ENCODE data around the gene FCHSD2.
"Not testable (repeated sequence)": the region's sequence is repeated elsewhere in the genome, so short reads cannot be mapped to it uniquely, and the experiment has no call there.

The FCHSD2 gene

GRCh38 chr11:73137262-73137943 is 4.7 kb downstream of the FCHSD2 start:
- Histone ChIP-seq H3K9me3 (ENCODE audit: control insufficient read depth in 2 of 2, low read length in 2 of 2) (no peaks in the 10 kb centered on the region), H3K9ac (ENCODE audit: low read length in 2 of 2) (no peak overlapping the region), H3K27me3 (ENCODE audit: control insufficient read depth in 1 of 2, insufficient read depth in 2 of 2, low read length in 2 of 2) (no peaks in the 10 kb centered on the region), H3K4me3 (ENCODE audit: low read length in 2 of 2) (no peak overlapping the region), H3K36me3 (ENCODE audit: control insufficient read depth in 2 of 2, insufficient read depth in 2 of 2, low read length in 2 of 2) (peaks cover 2 to 5% of the 10 kb centered on the region in 2 donors), H3K27ac (ENCODE audit: low read length) (no peak overlapping the region), H3K4me1 (ENCODE audit: control insufficient read depth, insufficient read depth, low read length) (peaks cover 10% of the 10 kb centered on the region)

GRCh38 chr11:73136722-73137121 is 5.4 kb downstream of the FCHSD2 start:
- H3K4me3 ChIP-seq (ENCODE audit: low read length in 2 of 2); H3K36me3 ChIP-seq (ENCODE audit: control insufficient read depth in 2 of 2, insufficient read depth in 2 of 2, low read length in 2 of 2); H3K27ac ChIP-seq (ENCODE audit: low read length); H3K27me3 ChIP-seq (ENCODE audit: control insufficient read depth in 1 of 2, insufficient read depth in 2 of 2, low read length in 2 of 2); H3K9me3 ChIP-seq (ENCODE audit: control insufficient read depth in 2 of 2, low read length in 2 of 2); H3K9ac ChIP-seq (ENCODE audit: low read length in 2 of 2): not testable (repeated sequence)
- peaks cover 10% of the 10 kb centered on the region for H3K4me1 ChIP-seq (ENCODE audit: control insufficient read depth, insufficient read depth, low read length)

GRCh38 chr11:73135346-73136284 is 6.5 kb downstream of the FCHSD2 start:
- peaks cover 3% of the 10 kb centered on the region for H3K4me1 ChIP-seq (ENCODE audit: control insufficient read depth, insufficient read depth, low read length)
- peaks cover 2 to 5% of the 10 kb centered on the region in 2 donors for H3K36me3 ChIP-seq (ENCODE audit: control insufficient read depth in 2 of 2, insufficient read depth in 2 of 2, low read length in 2 of 2)
- no peak overlapping the region for H3K27ac ChIP-seq (ENCODE audit: low read length)
- no peak overlapping the region for H3K4me3 ChIP-seq (ENCODE audit: low read length in 2 of 2)
- no peaks in the 10 kb centered on the region for H3K9me3 ChIP-seq (ENCODE audit: control insufficient read depth in 2 of 2, low read length in 2 of 2)
- H3K27me3 ChIP-seq (ENCODE audit: control insufficient read depth in 1 of 2, insufficient read depth in 2 of 2, low read length in 2 of 2): no peaks in the 10 kb centered on the region
- H3K9ac ChIP-seq (ENCODE audit: low read length in 2 of 2): no peak overlapping the region

GRCh38 chr11:73132349-73132748 is 9.8 kb downstream of the FCHSD2 start:
- H3K9me3 ChIP-seq (ENCODE audit: control insufficient read depth in 2 of 2, low read length in 2 of 2); H3K27me3 ChIP-seq (ENCODE audit: control insufficient read depth in 1 of 2, insufficient read depth in 2 of 2, low read length in 2 of 2); H3K9ac ChIP-seq (ENCODE audit: low read length in 2 of 2); H3K27ac ChIP-seq (ENCODE audit: low read length); H3K4me1 ChIP-seq (ENCODE audit: control insufficient read depth, insufficient read depth, low read length); H3K4me3 ChIP-seq (ENCODE audit: low read length in 2 of 2); H3K36me3 ChIP-seq (ENCODE audit: control insufficient read depth in 2 of 2, insufficient read depth in 2 of 2, low read length in 2 of 2): not testable (repeated sequence)

GRCh38 chr11:73130181-73130580 is 11.9 kb downstream of the FCHSD2 start:
- Histone ChIP-seq H3K4me3 (ENCODE audit: low read length in 2 of 2) (no peak overlapping the region), H3K4me1 (ENCODE audit: control insufficient read depth, insufficient read depth, low read length) (no peaks in the 10 kb centered on the region), H3K27ac (ENCODE audit: low read length) (no peak overlapping the region)

GRCh38 chr11:73129198-73129597 is 12.9 kb downstream of the FCHSD2 start:
- Histone ChIP-seq H3K4me3 (ENCODE audit: low read length in 2 of 2) (no peak overlapping the region), H3K4me1 (ENCODE audit: control insufficient read depth, insufficient read depth, low read length) (no peaks in the 10 kb centered on the region), H3K27me3 (ENCODE audit: control insufficient read depth in 1 of 2, insufficient read depth in 2 of 2, low read length in 2 of 2) (no peaks in the 10 kb centered on the region), H3K36me3 (ENCODE audit: control insufficient read depth in 2 of 2, insufficient read depth in 2 of 2, low read length in 2 of 2) (peaks cover under 1 to 2% of the 10 kb centered on the region in 2 donors), H3K9me3 (ENCODE audit: control insufficient read depth in 2 of 2, low read length in 2 of 2) (no peaks in the 10 kb centered on the region), H3K27ac (ENCODE audit: low read length) (no peak overlapping the region), H3K9ac (ENCODE audit: low read length in 2 of 2) (no peak overlapping the region)

More at GRCh38 chr11:73130181-73130580, 11.9 kb downstream of the FCHSD2 start:
- Histone ChIP-seq H3K9me3 (ENCODE audit: control insufficient read depth in 2 of 2, low read length in 2 of 2) (no peaks in the 10 kb centered on the region), H3K9ac (ENCODE audit: low read length in 2 of 2) (no peak overlapping the region), H3K27me3 (ENCODE audit: control insufficient read depth in 1 of 2, insufficient read depth in 2 of 2, low read length in 2 of 2) (no peaks in the 10 kb centered on the region), H3K36me3 (ENCODE audit: control insufficient read depth in 2 of 2, insufficient read depth in 2 of 2, low read length in 2 of 2) (peaks cover 0 to 2% of the 10 kb centered on the region in 2 donors)

GRCh38 chr11:73126804-73127480 is 15.2 kb downstream of the FCHSD2 start:
- Histone ChIP-seq H3K4me3 (ENCODE audit: low read length in 2 of 2) (no peak overlapping the region), H3K9me3 (ENCODE audit: control insufficient read depth in 2 of 2, low read length in 2 of 2) (no peaks in the 10 kb centered on the region), H3K4me1 (ENCODE audit: control insufficient read depth, insufficient read depth, low read length) (no peaks in the 10 kb centered on the region), H3K9ac (ENCODE audit: low read length in 2 of 2) (no peak overlapping the region), H3K27ac (ENCODE audit: low read length) (no peak overlapping the region), H3K27me3 (ENCODE audit: control insufficient read depth in 1 of 2, insufficient read depth in 2 of 2, low read length in 2 of 2) (no peaks in the 10 kb centered on the region), H3K36me3 (ENCODE audit: control insufficient read depth in 2 of 2, insufficient read depth in 2 of 2, low read length in 2 of 2) (peaks cover 2 to 3% of the 10 kb centered on the region in 2 donors)

- H3K27me3 ChIP-seq (ENCODE audit: control insufficient read depth in 1 of 2, insufficient read depth in 2 of 2, low read length in 2 of 2): no peaks in the 10 kb centered on the region
- no peak overlapping the region for H3K9ac ChIP-seq (ENCODE audit: low read length in 2 of 2)
- no peaks in the 10 kb centered on the region for H3K9me3 ChIP-seq (ENCODE audit: control insufficient read depth in 2 of 2, low read length in 2 of 2)
- H3K4me3 ChIP-seq (ENCODE audit: low read length in 2 of 2): no peak overlapping the region
- no peaks in the 10 kb centered on the region for H3K4me1 ChIP-seq (ENCODE audit: control insufficient read depth, insufficient read depth, low read length)
- peaks cover 2 to 3% of the 10 kb centered on the region in 2 donors for H3K36me3 ChIP-seq (ENCODE audit: control insufficient read depth in 2 of 2, insufficient read depth in 2 of 2, low read length in 2 of 2)
- H3K27ac ChIP-seq (ENCODE audit: low read length): no peak overlapping the region
These were observed 17.3 kb downstream of the FCHSD2 start for GRCh38 chr11:73124800-73125199.

- not testable (repeated sequence) for H3K4me3 ChIP-seq (ENCODE audit: low read length in 2 of 2); H3K4me1 ChIP-seq (ENCODE audit: control insufficient read depth, insufficient read depth, low read length); H3K9ac ChIP-seq (ENCODE audit: low read length in 2 of 2); H3K27ac ChIP-seq (ENCODE audit: low read length); H3K36me3 ChIP-seq (ENCODE audit: control insufficient read depth in 2 of 2, insufficient read depth in 2 of 2, low read length in 2 of 2); H3K27me3 ChIP-seq (ENCODE audit: control insufficient read depth in 1 of 2, insufficient read depth in 2 of 2, low read length in 2 of 2); H3K9me3 ChIP-seq (ENCODE audit: control insufficient read depth in 2 of 2, low read length in 2 of 2)
These were observed 18.2 kb downstream of the FCHSD2 start for GRCh38 chr11:73123892-73124291.

GRCh38 chr11:73121692-73122091 is 20.4 kb downstream of the FCHSD2 start:
- peaks cover 2 to 3% of the 10 kb centered on the region in 2 donors for H3K36me3 ChIP-seq (ENCODE audit: control insufficient read depth in 2 of 2, insufficient read depth in 2 of 2, low read length in 2 of 2)

More at GRCh38 chr11:73121692-73122091, 20.4 kb downstream of the FCHSD2 start:
- Histone ChIP-seq H3K9ac (ENCODE audit: low read length in 2 of 2) (no peak overlapping the region), H3K4me3 (ENCODE audit: low read length in 2 of 2) (no peak overlapping the region), H3K4me1 (ENCODE audit: control insufficient read depth, insufficient read depth, low read length) (no peaks in the 10 kb centered on the region), H3K27ac (ENCODE audit: low read length) (no peak overlapping the region), H3K27me3 (ENCODE audit: control insufficient read depth in 1 of 2, insufficient read depth in 2 of 2, low read length in 2 of 2) (no peaks in the 10 kb centered on the region), H3K9me3 (ENCODE audit: control insufficient read depth in 2 of 2, low read length in 2 of 2) (no peaks in the 10 kb centered on the region)

Data from stomach smooth muscle (tissue), 2 donors.